ENCODE measurements around the gene COL13A1. TPM values are rescaled to one million over a fixed set of nuclear protein-coding genes. Genes with fewer than 3 reads are reported as not detected.

The COL13A1 gene
- total RNA-seq, 1 donor from 2014 or later = 17.3 TPM

DNA sequence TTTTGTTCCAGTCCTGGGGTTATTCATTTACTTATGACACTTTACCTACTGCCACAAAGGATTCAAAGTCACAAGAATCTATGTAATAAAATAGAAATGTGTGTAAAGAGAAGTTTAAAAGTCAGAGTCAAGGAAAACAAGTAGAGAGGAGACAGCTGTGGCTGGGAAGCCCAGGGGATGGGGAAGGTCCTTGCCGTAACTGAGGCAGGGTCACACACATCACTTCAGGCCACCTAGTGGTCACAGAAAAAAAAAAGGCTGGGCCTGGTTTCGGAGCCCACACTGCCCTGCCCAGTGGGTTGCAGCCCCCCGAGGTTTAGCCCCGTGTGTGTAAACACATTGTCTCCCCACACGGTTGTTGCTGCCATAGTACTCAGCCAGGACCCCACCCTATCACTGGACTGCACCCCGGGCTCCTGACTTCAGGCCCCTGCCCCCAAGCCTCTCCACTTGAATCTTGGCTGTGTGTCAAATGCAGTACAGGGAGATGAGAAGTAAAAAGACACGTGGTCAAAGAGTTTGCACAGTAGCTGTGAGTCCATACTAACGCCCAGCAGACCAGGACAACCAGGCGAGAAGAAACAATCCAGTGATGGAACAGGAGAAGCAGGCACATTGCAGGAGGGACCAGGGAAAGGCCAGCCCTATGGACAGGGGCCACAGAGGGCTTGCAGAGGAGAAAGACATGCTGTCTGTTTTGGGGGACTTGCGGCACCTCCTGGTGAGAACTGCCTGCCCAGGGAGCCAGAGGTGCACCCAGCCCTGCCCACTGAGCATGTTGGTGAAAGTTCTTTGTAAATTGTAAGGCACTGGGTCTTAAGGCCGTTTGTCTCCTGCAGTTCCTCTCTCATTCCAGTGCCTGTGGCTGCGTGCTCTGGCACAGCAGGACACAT lies 159.5 kb downstream of the COL13A1 start:
- DNase-seq (ENCODE audit: low read depth) = no peak

DNA sequence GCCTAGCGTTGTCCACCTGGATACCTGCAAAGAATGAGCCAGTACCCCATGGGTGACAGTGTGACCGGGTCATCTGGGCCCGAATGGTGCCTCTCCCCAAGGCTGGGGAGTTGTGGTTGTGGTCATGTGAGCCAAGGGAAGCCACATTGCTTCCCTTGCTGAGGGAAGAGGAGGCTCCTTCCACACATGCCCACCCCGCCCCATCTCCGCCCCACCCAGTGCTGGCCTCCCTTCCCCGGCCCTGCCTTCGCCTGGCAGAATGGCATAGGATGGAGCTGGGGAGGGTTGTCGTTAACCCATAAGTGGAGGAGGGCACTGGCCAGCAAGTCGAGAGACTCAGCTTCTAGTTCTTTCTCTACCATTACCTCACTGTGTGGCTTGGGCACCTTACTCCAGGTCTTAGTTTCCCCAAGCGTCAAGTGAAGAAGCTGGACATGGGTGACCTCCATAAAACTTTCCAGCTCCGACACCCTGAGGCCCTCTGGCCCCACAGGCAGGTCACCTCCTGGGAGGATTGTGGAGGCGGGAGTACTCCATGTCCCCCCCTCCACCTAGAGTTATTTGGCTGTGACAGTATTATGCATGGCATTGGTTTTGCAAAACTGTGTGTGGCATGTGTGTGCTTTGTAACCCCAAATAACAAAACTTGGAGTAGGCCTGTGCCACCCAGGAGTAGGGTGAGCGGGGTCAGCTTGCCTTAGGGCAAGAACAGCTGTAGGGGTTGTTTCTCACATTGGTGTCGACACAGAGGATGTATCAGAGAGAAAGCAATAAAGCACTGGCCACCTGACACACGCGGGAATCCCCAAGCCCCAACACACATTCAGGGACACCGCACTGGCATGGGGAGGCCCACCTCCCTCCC lies 160.4 kb downstream of the COL13A1 start:
- DNase-seq (ENCODE audit: low read depth) = no peak

GRCh38 chr10:69962746-69963135 lies 161.0 kb downstream of the COL13A1 start:
- no peak for DNase-seq (ENCODE audit: low read depth)

- DNase-seq (ENCODE audit: low read depth) = no peak
Observed at GRCh38 chr10:69963178-69963834, 161.6 kb downstream of the COL13A1 start.

- no peak for DNase-seq (ENCODE audit: low read depth)
Observed at GRCh38 chr10:69963835-69964710, 162.4 kb downstream of the COL13A1 start.

- DNase-seq (ENCODE audit: low read depth) = no peak
Observed at GRCh38 chr10:69965086-69965485, 163.4 kb downstream of the COL13A1 start.

DNA sequence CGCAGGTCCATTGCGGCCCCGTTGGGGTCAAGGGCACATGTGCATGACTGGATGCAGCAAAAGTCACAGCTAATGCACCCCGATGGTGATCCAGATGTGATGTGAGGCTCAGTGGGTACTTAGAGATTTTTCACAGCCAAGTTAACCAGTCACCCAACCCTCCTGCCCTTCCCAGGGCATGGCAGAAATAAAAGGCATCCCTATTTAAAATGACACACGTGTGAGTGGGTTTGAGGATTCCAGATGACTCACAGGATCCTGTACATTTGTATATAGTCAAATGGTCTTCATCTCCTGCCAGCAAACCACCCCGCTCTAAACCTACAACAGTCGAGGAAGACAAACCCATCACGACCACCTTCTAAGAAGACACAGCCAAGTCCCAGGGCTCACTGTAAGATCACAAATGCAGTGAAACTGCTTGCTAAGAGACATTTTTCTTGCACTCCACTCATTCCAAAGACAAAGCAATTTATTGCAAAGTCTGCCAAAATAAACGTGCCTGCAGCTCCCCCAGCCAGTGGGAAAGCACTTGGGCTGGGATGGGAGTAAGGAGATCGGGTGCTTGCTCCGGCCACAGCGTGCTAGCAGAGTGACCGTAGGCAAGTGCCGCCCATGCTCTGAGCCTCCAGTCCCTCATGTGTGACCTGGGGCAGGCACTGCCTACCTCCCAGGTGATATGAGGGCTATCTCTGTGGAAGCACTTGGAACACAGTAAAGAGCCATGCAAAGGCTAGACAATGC lies 164.4 kb downstream of the COL13A1 start:
- no peak for DNase-seq (ENCODE audit: low read depth)

DNA sequence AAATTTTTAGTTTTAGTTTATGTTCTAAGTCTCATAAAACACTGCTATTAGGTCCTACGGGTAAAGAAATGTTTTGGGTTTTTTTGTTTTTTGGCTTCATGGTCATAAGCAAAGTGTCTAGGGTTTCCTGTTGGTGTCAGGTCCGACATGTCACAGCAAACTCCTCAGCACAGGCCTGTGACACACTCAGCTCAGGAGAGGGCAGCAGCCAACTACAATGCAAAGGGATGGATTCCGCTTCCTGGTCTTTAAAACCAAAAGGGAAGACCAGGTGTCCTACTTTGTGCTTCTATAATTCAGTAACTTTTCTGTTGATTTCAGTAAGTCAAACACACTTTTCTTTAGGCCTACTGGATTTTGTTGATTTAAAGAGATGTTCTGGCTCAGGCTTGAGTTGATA lies 167.1 kb downstream of the COL13A1 start:
- peak; percentile 46 for DNase-seq (ENCODE audit: low read depth)

DNA sequence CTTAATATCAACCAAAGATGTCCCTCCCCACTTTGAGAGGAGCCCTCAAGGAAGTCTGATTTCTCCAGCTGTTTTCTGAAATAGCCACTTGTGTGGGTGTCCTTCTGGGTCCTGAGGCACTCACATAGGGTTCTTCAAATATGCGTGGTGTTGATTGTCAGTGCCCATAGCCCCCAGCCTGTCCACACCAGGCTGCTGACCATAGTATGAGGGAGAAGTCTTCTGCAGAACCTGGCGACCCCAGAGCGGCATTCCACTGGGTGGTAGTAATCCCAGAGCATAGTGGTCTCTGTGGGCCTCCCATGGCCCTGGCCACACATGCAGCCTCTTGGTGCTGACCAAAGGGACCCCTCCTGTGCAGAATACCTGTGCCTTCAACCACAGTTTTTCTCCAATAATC lies 168.3 kb downstream of the COL13A1 start:
- no peak for DNase-seq (ENCODE audit: low read depth)

- no peak for DNase-seq (ENCODE audit: low read depth)
Observed at GRCh38 chr10:69972981-69973397, 171.3 kb downstream of the COL13A1 start.

DNA sequence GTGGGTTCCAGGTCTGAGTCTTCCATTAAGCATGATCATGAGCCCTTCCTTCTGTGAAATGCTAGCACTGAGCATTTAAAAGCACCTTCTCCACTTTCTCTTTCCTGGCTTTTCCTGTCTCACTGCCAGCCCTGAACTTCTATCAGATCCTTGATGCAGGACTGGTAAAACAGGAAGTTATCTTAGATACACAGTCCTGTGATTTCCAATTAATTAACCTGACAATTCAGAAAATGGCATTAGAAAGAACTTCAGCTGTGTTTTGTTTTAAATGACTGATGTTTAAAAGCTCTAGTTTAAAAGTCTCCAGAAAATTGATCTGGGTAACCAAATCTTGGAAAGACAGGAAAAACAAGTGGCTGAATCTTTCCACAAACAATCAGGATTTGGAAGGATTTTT lies 172.0 kb downstream of the COL13A1 start:
- no peak for DNase-seq (ENCODE audit: low read depth)

GRCh38 chr10:69974551-69975155 lies 172.9 kb downstream of the COL13A1 start:
- DNase-seq (ENCODE audit: low read depth) = no peak

DNA sequence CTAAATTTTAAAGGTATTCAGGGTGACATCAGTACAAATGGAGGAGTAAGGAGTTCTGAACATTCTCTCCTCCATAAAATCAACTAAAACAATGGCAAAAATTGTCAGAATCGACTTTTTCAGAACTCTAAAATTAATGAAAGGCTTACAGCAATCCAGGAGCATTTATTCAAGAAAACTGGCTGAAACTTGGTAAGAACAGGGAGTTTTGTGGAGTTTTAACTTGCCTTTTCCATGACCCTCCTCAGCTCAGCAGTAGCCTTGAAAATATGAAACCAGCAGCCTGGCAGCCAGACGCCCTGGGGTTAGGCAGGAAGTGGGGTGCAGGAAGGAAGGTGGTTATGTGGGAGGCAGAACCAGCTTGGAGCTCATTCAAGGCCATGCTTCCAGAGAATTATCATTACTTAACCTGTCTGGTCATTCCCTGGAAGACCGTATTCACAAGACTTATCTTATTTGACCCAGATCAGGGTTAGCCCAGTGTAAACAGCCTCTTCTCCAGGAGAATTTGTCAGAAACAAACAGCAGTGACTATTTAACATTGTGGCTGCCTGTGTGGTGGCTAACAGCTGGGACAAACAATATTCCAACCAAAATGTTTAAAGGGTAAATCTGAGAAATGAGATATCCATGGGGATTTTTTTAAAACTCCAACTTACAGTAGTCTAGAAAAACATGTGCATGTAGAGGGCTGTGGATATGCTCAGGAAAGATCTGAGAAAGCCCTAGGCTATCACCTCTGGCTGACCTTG lies 175.3 kb downstream of the COL13A1 start:
- DNase-seq (ENCODE audit: low read depth) = no peak

- no peak for DNase-seq (ENCODE audit: low read depth)
Observed at GRCh38 chr10:69979174-69979573, 177.5 kb downstream of the COL13A1 start.

DNA sequence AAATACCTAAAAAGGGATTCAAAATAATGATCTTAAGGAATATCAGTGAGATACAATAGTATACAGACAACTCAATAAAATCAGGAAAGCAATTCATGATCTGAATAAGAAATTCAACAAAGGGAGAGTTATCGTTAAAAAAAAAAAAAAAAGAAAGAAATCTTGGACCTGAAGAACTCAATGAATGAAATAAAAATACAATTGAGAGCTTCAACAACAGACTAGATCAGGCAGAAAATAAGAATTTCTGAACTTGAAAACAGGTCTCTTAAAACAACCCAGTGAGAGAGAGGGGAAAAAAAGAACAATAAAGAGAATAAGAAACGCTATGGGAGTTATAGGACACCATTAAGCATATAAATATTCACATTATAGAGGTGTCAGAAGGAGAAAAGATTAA lies 179.0 kb downstream of the COL13A1 start:
- no peak for DNase-seq (ENCODE audit: low read depth)

DNA sequence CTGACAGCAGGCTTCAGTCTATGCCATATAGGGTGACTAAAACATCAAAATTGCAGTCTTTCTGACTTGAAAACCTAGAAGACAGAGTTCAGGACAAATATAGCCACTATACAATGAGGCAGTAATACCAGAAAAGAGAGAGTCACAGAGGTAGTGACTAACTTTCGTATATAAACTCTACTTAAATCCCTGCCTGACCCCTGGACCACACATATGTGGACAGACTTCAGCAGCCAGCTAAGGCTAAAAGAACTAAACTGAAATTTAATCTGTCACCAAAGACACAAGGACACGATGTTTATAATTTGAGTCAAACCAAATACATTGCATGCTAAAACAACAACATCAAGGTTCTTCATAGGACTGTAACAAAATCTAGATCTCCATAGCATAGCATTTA lies 186.4 kb downstream of the COL13A1 start:
- no peak for DNase-seq (ENCODE audit: low read depth)

DNA sequence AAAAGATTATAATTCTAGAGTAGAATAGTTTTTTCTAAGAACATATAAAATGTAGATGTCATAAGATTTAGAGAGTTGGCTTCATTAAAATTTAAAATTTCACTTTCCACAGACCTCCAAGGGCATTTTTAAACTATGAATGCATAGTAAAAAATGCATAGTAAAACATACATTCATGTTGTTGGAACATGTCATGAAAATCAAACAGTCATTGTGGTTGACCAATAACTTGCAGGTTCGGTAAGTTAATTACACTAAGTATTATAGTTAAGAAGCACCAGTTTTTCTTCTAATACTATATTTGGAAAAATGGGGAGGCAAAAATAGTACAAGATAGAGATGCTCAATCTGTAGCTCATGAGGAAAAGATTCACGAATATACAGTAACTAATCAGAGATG lies 189.4 kb downstream of the COL13A1 start:
- DNase-seq (ENCODE audit: low read depth) = no peak

DNA sequence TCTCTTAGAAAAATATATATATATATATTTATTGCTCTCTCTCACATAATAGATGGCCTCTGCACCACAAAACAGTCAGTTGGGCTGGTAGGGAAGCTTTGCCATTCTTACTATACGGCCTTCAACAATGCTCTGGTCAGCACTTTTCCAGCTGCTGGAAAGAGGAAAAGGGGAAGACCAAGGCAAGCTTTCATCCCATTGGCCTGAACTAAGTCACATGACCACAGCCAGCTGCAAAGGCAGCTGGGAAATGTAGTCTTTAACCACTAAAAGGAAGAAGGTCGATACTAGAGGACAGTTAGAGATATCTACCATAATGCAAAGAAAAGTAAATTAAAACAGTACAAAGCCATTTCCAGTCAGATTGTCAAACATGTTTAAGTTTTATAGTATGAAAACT lies 192.6 kb downstream of the COL13A1 start:
- peak; percentile 34 for DNase-seq (ENCODE audit: low read depth)

- no peak for DNase-seq (ENCODE audit: low read depth)
Observed at GRCh38 chr10:69996611-69997010, 194.9 kb downstream of the COL13A1 start.

All from myocyte (in vitro differentiated cells).